Hindlimb muscle (tissue), 1 donor: Measurements from ENCODE around the gene FAM78A. TPM values are rescaled to one million over a fixed set of nuclear protein-coding genes. Genes with fewer than 3 reads are reported as not detected.
"Not testable (repeated sequence)": the region's sequence is repeated elsewhere in the genome, so short reads cannot be mapped to it uniquely, and the experiment has no call there.

ENCODE experiments used
- DNase-seq: peaks from one replicate; pipeline ENCODE4 v3.0.0-alpha.2; 2013
- polyA plus RNA-seq: library from polyadenylated mRNA; unstranded; fragments of 120-200 nt; gene quantifications from one replicate; pipeline ENCODE4 v1.2.1, GENCODE V29; 2013; ENCODE audit not compliant: insufficient read length

FAM78A gene
- polyA plus RNA-seq, 1 donor, result 44.5 TPM

DNA sequence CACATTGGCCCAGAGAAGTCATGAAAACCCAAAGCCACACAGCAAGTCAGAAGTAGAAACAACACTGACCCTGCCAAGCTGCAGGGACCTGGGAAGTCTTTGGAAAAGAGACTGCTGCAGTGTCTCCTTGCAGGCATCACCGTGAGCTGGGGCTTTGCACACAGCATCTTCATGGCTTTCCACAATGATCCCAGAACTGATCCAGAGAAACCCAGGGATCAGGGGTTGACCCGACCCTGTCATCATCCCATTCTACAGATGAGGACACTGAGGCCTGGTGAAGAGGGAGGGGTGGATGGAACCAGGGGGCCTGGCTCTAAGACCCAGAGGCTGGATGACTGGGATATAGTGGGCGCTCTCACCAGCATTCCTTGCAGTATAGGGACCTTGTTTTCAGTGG, 4.3 kb upstream of the FAM78A start:
- no peak for DNase-seq

DNA sequence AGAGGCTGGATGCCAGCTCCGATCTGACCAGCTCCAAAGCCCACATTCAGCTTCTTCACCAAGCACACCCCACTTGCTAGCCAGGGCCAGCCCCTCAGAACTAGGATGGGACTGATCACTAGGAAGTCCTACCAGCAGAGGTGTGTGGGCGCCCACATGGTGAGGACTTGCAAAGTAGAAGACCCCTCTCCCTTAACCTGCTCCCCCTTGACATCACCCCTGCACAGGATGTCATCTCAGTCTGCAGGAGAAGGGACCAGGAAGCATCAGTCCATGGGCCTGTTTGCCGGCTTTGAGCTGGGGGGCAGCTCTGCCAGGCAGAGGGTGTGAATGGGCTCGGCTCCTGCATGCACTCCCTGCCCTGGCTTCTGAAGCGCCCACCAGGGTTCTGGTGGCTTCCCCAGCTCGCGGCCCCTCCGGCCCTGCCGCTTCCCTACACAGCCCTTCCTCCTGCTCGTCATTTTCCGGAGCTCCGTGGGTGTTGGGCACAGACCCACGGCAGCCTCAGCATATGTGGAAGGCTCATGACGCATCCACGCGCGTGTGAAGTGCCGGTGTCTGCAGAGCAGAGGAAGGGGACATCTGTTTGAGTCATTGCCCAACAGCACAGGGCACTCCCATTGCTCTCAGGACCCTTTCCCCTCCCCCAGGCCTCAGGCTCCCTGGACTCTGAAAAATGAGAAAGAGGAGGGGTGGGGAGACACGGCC, 3.7 kb upstream of the FAM78A start:
- no peak for DNase-seq

DNA sequence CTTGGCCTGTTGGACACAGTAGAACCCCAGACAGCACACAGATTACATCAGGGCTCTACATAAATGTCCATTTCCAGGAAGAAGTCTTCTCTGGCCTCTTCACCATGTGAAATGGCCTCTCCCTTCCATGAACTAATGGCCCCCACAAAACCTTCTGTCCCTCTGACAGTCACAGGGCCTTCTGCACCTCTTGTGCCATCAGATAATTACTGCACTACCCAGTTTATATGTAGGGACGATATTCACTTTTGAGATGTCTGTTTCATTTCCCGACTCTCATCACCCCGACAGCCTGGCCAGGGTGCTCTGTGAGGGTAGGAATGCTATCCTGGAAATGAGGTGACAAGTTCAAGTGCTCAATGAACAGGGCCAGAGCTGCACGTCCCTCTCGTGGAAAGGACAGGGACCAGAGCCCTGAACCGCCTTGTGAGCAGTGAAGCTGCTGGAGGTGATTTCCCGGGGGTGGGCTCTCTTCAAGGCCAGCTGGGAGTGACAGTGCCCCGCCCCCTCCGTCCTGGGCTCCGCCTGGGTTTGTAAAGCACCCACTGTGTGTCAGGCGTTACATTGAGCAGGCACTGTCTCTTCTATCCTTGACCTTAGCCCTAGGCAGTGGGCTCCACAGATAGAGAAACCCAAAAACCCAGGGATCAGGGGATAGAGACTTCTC, 3.0 kb upstream of the FAM78A start:
- no peak for DNase-seq

DNA sequence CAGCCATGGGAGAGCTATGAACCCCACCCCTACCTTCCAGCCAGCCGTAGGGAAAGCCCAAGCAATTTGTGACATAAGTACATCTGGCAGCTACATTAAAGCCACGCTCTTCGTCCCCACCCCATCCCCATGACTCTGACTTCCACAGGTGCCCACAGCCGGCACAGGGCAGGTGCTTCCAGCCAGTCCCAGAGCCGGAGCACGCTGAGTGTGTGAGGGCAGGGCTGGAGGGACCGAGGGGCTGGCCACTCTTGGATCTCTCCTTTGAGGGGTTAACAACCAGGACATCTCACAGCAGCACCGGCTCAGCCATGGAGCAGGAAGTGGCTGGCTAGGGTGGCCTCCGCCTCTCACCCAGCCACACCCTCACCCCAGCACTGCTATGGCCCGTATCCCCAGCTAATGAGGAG, 2.4 kb upstream of the FAM78A start:
- no peak for DNase-seq

DNA sequence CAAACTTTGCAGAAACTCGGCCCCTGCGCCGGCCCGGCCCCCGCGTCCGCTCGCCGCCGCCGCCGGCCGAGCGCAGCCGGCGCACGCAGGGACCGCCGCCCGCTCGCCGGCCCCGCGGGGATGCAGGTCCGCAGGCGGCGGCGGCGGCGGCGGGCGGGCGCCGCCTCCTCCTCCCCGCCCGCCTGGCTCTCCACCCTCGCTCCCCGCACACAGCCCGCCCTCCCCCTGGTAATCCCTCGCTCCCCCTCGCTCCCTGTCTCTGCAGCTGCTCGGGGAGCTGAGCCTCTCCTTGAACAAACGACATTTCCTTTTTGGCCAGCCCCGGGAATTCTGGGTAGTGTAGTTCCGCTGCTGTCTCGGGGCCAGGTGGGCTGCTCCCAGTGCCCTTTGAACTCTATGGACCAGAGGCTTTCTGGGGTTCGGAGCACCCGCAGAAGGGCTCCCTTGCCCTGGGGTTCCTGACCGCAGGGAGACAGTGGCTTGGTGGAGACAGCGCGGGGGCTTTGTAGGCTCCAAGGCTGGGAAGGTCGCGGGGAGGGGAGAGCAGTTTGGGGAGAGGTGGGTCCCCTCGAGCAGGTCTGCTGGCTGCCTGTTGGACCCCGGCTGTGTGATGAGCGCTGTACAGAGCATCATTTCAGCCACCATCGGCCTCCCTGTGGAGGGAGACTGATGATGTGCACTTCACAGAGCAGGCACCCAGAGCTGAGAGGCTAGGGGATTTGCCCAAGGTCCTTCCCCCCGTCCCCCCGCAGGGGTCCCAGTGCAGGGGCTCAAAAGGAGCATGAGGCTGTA, 1.8 kb upstream of the FAM78A start:
- peak; percentile 91 for DNase-seq

DNA sequence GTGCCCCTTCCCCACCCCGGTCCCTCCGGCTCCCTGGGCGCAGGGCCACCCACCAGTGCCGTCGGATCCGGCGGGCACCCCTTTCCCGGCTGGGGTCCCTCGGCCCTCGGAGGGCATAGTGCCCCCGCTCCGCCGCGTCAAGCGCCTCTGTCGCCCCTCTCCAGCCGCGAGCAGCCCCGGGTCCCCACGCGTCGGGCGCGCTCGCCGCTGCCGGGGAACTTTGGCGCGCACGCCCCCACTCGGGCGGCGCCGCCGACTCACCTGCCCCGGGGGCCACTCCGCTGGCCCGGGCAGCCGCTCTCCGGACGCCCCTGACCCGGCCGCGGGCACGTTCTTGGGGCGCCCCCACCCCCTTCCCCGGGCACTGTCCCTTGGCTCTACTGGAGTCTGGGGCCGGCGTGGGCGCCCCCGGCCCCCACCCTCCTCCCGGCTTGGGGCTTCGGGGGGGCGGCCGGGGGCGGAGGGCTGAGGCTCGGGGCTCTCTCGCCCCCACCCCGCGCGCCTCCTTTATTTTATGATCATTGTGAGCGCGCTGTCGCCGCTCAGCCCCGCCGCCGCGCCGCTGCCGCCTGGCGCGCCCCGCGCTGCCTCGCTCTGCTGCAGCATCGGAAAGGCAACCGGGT, 1.1 kb upstream of the FAM78A start:
- DNase-seq, result no peak

DNA sequence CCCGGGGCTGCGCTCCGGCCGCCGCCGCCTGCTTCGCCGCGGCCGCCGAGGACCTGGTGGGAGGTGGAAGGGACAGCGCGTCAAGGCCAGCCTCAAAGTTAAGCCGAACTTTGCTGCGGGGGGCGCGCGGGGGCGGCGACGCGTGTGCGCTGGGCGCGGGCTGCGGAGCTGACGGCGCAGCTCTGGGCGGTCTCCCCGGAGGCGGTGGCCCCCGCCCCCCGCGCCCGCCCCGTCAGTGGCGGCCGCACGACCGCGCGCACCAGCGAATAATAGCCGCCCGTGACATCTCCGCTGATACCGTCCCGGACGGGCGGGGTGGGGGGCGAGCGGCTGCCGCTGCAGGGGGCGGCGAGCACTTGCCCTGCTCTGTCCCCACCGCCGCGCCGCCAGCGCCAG, 579 bp upstream of the FAM78A start:
- DNase-seq, result no peak

DNA sequence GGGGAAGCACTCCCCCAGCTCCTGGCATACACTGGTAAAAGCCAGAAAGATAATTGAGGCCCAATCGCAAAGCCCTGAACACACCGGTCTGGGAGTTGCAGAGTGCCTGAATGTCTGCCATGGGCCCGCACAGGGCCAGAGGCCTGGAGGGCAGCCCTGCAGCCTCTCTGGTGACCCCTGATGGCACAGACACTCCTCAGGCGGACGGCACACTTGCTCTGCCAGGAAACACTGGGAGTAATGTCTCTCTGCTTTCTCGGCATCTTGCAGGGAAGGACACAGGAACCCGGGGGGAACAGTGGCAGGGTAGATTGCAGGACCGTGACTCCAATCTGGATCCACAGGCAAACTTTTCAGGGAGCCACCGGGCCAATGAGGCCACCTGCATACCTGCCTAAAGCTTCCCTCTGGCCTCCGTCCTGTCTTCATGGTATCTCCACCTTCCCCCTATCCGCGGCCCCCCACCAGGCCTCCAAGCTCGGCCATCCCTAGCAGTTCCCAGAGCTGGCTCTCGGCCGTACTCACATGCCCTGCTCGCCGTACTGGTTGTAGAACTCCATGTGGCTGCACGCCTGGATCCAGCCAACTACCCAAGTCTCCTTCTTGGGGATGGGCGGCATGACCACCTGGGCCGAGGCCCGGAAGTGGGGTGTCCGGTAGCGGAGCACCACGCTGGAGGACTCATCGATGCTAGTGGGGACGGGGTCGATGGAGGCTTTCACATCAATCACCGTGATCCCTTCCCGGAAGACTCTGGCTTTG, 797 bp downstream of the FAM78A start:
- no peak for DNase-seq

DNA sequence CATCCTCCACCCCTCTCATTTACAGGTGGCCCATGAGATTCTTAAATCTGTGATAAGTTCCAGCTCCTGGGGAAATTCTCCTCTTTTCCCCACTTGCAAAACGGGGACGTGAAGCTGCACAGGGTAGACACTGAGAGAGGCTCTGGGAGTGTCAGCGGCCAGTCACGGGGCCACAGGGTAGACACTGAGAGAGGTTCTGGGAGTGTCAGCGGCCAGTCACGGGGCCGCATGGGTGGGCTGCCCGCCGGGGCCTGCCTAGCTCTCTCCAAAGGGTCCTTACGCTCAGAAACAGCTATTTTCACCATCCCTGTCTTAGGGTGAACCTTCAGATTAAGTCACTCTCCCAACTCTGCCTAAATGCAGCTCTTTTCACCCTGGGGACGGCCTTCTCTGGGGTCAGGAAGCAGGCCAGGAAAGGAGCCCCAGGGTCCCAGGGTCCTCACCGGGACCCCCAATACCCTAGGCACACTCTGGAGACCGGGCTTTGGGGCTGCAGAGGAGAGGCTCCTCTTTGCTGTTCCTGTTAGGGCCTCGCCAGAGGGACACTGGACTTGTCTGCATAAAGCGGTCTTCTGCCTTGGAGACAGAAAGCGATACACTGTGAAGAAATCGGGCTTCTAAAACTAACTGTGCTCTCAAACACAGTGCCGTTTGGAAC, 1.5 kb downstream of the FAM78A start:
- no peak for DNase-seq

DNA sequence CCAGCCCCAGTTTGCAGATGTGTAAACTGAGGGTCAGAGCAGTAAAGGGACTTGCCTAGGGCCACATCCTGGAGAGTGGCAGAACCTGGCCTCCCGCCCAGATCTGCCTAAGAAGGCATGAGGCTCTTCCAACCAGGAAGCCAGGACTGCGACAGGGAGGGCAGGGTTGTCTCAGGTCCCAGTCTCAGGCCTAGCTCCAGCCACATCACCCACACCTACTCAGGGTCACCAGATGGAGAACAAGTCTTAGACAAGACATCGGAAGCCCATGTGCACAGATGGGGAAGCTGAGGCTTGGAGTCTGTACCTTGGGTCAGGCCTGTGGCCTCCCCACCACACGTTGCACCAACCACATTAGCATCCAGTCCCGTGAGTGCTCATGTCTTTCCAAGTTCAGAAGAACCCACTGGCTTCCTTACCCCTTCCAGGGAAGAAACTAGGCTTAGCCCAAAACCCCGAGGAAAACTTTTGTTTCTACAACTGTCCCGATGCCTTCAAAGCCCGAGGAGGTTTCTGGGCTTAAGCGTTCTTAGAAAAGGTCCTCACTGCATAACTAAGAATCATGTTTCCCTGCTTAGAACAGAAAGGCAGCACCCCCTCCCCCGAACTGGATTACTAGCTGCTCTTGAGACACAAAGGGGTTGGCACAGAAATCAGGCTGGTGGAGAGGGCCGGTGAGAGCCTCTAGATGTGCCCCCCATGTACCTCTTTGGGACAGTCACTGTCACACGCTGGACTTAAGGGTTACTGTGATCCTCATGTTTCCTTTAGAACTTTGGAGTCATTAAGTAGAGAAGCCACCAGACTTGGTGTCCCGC, 2.2 kb downstream of the FAM78A start:
- DNase-seq, result no peak

DNA sequence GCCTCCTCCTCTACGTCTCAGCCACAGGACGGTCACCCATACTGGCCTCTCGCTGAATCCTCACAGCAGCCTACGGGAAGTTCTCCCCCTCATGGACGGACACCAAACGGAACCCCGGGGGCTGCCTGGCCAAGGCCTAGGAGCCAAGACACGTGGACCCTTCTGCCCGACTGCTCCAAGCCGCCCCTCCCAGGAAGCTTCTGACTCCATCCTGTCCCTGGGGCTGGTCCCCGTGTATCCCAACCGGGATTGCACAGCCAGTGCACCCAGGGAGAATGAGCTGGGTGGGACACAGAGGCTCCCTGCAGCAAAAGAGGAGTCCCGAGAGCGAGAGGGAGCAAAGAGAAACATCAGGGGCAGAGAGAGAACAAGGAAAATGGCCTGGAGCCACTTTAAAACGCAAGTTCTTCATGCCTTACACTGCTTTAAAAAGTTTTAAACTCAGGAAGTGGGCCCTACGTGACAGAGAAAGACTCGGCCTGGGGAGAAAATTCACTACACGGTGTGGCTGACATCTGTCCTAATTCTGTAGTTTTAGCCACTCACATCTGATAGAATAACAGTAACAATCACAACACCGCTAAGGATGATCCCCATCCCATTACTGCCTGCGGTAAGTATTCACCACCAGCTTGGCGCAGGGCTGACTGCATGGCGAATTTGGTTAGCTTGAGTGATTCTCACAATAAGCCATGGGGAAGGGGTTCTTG, 3.0 kb downstream of the FAM78A start:
- no peak for DNase-seq

DNA sequence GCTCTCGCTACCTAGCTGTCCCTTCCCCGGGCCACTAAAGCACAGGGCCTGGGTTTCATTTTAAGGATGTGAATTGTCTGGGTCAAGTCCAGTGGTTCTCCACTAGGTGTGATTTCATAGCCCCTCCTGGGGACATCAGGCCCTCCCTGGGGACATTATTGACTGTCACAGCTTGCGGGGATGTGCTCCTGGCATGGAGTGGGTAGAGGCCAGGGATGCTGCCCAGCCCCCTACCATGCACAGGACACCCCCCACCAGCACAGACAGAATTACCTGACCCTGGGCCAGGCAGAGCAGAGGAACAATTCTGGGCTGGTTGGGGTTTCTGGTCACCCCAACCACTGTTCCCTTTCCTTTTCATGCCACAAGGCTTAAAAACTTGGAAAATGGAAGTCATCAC, 4.1 kb downstream of the FAM78A start:
- DNase-seq, result no peak

DNA sequence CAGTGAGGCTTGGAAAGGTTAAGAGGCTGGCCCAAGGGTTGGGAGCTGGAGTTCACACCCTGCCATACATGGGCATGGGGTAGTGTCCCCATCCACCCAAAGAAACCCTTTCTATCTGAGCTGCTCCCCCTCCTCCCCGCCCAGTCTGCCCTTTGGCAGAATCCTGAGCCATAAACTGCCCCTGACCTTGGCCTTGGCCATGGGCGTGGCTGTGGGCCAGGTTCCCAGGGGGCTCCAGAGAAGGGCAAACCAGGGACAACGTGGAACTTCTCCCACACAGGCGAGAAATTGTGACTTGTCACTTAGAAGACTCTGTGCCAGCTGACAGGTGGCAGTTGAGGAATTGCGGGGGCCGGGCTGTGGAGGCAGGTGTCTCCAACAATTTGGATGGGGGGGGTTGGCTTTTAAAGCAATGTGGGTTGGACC, 4.8 kb downstream of the FAM78A start:
- no peak for DNase-seq

DNA sequence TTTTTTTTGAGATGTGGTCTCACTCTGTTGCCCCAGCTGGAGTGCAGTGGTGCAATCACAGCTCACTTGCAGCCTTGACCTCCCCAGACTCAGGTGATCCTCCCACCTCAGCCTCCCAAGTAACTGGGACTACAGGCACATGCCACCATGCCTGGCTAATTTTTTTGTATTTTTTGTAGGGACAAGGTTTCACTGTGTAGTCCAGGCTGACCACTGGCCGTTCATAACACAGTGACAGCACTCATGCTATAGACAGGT, 5.4 kb downstream of the FAM78A start:
- not testable (repeated sequence) for DNase-seq

DNA sequence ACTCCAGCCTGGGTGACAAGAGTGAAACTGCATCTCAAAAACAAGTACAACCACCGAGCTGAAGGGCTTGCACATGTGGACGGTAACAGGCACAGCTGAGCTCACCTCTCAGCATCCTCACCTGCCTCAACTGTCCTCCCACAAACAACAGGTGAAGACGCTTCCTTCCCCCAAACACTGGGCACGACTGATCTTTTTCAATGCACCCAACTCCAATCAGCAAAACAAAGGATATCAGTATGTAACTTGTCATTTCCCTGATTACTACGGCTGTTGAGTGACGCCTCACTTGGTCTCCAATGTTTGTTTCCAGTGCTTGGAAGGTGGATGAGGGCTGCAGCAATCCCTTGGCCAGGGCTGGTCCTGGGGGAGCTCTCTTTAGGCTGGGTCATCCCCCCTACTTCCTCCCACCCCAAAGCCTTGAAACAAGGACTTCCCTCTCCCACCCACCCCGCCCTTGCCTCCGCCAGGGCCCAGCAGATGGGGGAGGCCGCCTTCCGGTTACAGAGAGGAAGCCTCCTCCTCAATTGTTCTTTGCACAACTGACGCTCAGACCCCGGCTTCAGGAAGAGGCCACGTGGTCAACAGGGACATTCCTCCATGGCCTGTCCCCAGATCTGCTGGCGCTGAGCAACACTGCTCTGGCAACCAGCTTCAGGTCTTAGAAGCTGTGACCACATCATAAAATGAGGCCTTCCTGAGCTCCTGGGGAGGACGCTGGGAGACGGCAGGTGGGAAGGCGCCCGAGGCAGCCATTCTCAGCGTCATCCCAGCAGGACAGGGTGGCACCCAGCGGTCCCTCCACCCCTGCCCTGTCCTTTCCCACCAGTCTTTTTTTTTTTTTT, 5.9 kb downstream of the FAM78A start:
- peak; percentile 54 for DNase-seq

DNA sequence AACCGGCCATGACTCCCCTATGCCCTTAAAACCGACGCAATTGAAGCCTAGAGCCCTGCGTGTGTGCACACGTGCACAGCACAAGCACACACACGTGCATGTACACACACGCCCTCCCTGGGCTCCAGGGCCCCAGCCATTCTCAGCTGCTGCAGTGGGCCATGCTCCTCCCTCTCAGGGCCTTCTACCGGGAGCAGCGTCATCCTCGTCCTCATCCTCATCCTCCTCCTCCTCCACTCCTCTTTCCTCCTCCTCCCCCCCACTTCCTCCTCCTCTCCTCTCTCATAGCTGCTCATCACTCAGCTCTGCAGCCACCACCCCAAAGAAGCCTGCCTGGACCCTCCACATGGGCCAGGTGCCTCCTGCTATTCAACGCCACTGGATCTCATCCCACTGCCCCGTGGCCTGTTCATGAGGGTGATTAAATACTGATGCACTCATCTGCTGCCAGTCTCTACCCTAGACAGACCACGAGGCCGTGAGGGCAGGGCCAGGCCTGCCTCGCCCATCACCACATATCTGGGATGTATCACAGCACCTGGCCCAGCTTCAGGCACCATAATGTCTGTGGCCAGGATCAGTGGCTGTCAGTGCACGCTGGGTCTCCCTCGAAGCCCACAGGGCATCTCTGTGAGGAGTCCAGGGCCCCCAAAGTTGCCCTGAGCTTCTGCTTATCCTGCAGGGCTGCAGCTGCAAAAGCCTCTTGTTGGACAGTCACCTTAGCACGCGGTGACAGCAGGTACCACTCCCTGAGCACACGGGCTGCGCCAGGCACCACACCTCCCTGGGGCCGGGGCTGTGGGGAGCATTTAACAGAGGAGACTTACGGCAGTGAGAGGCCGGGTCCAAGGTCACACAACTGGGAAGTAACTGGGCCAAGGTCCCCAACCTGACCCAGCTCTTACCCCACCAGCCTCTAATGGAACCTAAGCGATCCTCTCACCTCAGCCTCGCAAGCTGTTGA, 9.8 kb downstream of the FAM78A start:
- DNase-seq, result no peak

DNA sequence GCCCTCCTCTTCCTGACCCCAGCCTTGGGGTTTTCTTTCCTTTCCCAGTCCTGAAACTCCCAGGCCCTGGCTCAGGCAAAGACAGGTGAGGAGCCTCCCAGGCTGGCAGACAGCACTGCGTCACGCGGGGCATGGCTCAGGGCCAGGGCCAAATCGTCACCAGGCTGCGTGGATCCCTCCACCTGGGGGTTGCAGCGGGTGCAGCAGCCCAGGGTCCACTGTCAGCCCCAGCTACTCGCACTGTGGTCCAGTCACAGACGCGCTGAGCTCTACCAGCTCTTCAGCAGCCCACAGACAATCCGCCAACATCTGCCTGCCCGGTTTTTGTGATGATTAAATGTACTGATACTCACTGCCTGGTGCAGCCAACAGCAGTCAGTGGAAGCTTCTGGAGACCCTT, 12.1 kb downstream of the FAM78A start:
- no peak for DNase-seq

DNA sequence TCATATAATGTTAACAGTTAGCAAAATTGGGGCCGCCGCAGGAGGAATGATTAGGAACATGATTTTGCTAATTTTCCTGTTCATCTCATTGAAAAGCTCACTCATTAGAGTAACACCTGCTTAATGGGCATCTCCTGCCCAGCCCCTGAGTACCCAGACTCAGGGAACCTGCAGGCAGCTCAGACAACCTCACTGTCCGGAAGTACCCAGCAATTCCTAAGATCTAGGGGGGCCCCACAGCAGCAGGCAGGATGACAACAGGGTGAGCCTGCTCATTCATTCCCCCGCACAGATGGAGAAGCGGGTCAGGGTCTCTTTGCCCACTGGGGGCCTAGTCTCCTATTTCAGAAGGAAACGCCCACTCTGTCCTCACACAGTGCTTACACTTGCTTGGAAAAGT, 12.6 kb downstream of the FAM78A start:
- DNase-seq, result no peak

DNA sequence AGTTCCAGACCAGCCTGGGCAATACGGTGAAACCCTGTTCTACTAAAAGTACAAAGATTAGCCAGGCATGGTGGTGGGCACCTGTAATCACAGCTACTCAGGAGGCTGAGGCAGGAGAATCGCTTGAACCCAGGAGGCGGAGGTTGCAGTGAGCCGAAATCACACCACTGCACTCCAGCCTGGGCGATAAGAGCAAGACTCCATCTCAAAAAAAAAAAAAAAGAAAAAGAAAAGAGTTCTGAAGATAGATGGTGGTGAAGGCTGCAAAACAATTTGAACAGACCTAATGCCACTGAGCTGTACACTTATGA, 13.3 kb downstream of the FAM78A start:
- not testable (repeated sequence) for DNase-seq
